Suprapubic skin (tissue), 4 donors: ENCODE measurements around the gene LDHB.

Source experiments
- CTCF ChIP-seq, 2 donors: fragments of 200-600 bp in 1 of 2; fragments of 450-650 bp in 1 of 2; sonication (generic) in 1 of 2; IDR thresholded peaks; one replicate each; pipeline ENCODE4 v1.5.1; 2016 to 2019; ENCODE audit warnings: antibody characterized with exemption in 2 of 2, mild to moderate bottlenecking in 1 of 2, moderate library complexity in 1 of 2
- EP300 ChIP-seq: sonication (generic); formaldehyde crosslinking; IDR thresholded peaks from one replicate; pipeline ENCODE4 v1.6.1; 2017; ENCODE audit warnings: antibody characterized with exemption
- POLR2A ChIP-seq, 2 donors: fragments of 450-650 bp; IDR thresholded peaks; one replicate each; pipeline ENCODE4 v1.6.1; 2017; ENCODE audit warnings: antibody characterized with exemption in 2 of 2, mild to moderate bottlenecking in 2 of 2, moderate library complexity in 2 of 2
- POLR2AphosphoS5 ChIP-seq, 3 donors: sonication (generic); formaldehyde crosslinking; IDR thresholded peaks; one replicate each; pipeline ENCODE4 v1.6.1; 2017; ENCODE audit warnings: antibody characterized with exemption in 3 of 3

- TF ChIP-seq CTCF (IDR thresholded peaks at IDR 0.05) = no peak
- TF ChIP-seq POLR2AphosphoS5 (IDR thresholded peaks at IDR 0.05) = no peak
- no peak for TF ChIP-seq POLR2A (IDR thresholded peaks at IDR 0.05)
- no peak for TF ChIP-seq EP300
These were observed 57.4 kb downstream of the LDHB start for GRCh38 chr12:21600196-21600595.
